ENCODE data around the gene ZNF75A.

DNA sequence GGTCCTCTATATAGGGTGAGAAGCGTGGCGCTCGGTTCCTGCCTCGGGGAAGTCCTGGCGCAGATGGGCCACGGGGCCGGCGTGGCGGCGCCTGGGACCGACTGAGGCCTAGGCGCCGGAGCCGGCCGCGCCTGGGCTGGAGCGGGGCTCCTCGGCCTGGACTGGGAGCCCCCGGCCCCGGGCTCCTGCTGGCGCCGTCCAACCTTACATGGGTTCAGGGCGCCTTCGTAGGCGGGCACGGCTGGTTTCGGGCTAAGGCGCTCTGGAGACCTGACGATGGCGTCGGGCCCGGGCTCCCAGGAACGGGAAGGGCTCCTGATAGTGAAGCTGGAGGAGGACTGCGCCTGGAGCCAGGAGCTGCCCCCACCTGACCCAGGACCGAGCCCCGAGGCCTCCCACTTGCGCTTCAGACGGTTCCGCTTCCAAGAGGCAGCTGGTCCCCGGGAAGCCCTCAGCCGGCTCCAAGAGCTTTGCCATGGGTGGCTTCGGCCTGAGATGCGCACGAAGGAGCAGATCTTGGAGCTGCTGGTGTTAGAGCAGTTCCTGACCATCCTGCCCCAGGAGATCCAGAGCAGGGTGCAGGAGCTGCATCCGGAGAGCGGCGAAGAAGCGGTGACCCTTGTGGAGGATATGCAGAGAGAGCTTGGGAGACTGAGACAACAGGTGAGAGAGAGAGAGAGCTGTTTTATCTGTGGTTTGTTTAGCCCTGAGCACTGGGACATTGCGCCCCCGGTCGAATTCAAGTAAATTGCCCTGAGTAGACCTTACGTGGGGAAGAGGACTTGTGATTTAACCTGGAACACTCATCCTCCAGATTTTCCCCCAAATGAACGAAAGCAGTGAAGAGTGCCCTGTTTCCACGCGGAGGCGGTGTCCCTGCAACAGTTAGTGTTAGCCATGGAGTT lies 21.5 kb upstream of the ZNF75A start:
- TF ChIP-seq, protein P1, sequence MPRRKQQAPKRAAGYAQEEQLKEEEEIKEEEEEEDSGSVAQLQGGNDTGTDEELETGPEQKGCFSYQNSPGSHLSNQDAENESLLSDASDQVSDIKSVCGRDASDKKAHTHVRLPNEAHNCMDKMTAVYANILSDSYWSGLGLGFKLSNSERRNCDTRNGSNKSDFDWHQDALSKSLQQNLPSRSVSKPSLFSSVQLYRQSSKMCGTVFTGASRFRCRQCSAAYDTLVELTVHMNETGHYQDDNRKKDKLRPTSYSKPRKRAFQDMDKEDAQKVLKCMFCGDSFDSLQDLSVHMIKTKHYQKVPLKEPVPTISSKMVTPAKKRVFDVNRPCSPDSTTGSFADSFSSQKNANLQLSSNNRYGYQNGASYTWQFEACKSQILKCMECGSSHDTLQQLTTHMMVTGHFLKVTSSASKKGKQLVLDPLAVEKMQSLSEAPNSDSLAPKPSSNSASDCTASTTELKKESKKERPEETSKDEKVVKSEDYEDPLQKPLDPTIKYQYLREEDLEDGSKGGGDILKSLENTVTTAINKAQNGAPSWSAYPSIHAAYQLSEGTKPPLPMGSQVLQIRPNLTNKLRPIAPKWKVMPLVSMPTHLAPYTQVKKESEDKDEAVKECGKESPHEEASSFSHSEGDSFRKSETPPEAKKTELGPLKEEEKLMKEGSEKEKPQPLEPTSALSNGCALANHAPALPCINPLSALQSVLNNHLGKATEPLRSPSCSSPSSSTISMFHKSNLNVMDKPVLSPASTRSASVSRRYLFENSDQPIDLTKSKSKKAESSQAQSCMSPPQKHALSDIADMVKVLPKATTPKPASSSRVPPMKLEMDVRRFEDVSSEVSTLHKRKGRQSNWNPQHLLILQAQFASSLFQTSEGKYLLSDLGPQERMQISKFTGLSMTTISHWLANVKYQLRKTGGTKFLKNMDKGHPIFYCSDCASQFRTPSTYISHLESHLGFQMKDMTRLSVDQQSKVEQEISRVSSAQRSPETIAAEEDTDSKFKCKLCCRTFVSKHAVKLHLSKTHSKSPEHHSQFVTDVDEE (CRISPR knock-in tag; IDR thresholded peaks at IDR 0.05) = no peak
- TF ChIP-seq ARNTL (CRISPR knock-in tag; IDR thresholded peaks at IDR 0.05; ENCODE audit: borderline replicate concordance, low read depth) (no peak), RARB (CRISPR knock-in tag; IDR thresholded peaks at IDR 0.05) (no peak), CSDC2 (CRISPR knock-in tag; IDR thresholded peaks at IDR 0.05) (no peak)
- TF ChIP-seq, protein P2, sequence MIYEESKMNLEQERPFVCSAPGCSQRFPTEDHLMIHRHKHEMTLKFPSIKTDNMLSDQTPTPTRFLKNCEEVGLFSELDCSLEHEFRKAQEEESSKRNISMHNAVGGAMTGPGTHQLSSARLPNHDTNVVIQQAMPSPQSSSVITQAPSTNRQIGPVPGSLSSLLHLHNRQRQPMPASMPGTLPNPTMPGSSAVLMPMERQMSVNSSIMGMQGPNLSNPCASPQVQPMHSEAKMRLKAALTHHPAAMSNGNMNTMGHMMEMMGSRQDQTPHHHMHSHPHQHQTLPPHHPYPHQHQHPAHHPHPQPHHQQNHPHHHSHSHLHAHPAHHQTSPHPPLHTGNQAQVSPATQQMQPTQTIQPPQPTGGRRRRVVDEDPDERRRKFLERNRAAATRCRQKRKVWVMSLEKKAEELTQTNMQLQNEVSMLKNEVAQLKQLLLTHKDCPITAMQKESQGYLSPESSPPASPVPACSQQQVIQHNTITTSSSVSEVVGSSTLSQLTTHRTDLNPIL (CRISPR knock-in tag; IDR thresholded peaks at IDR 0.05; ENCODE audit: low read depth) = no peak
